HG02623 (cell line): ENCODE measurements around the gene DNAH6.

ENCODE experiments used
- ATAC-seq: cut with Tn5 transposase; IDR thresholded peaks from one replicate; pipeline ENCODE4 v1.9.1; 2021; ENCODE audit warnings: moderate library complexity; ENCODE audit not compliant: unreplicated experiment

The DNAH6 gene

GRCh38 chr2:84687498-84688149 is 171.3 kb downstream of the DNAH6 start:
- ATAC-seq: no peak

GRCh38 chr2:84690225-84690624 is 173.9 kb downstream of the DNAH6 start:
- no peak for ATAC-seq

- ATAC-seq: no peak
Measured at GRCh38 chr2:84694088-84694622, 177.9 kb downstream of the DNAH6 start.

- ATAC-seq: no peak
Measured at GRCh38 chr2:84697895-84698294, 181.6 kb downstream of the DNAH6 start.

- ATAC-seq: no peak
Measured at GRCh38 chr2:84700006-84700405, 183.7 kb downstream of the DNAH6 start.

- no peak for ATAC-seq
Measured at GRCh38 chr2:84701880-84702279, 185.6 kb downstream of the DNAH6 start.

GRCh38 chr2:84702941-84703340 is 186.6 kb downstream of the DNAH6 start:
- no peak for ATAC-seq

- no peak for ATAC-seq
Measured at GRCh38 chr2:84703831-84704230, 187.5 kb downstream of the DNAH6 start.

GRCh38 chr2:84704505-84705244 is 188.4 kb downstream of the DNAH6 start:
- no peak for ATAC-seq

- ATAC-seq: no peak
Measured at GRCh38 chr2:84705858-84706257, 189.6 kb downstream of the DNAH6 start.

- ATAC-seq: no peak
Measured at GRCh38 chr2:84708442-84708841, 192.1 kb downstream of the DNAH6 start.

GRCh38 chr2:84711651-84712050 is 195.4 kb downstream of the DNAH6 start:
- ATAC-seq: no peak

- ATAC-seq: no peak
Measured at GRCh38 chr2:84713441-84713840, 197.1 kb downstream of the DNAH6 start.

- ATAC-seq: no peak
Measured at GRCh38 chr2:84716564-84716963, 200.3 kb downstream of the DNAH6 start.

GRCh38 chr2:84717302-84717701 is 201.0 kb downstream of the DNAH6 start:
- ATAC-seq: no peak

GRCh38 chr2:84719434-84719833 is 203.1 kb downstream of the DNAH6 start:
- no peak for ATAC-seq

- no peak for ATAC-seq
Measured at GRCh38 chr2:84723831-84724230, 207.5 kb downstream of the DNAH6 start.

- ATAC-seq: no peak
Measured at GRCh38 chr2:84725717-84726116, 209.4 kb downstream of the DNAH6 start.

- ATAC-seq: no peak
Measured at GRCh38 chr2:84727315-84727714, 211.0 kb downstream of the DNAH6 start.

GRCh38 chr2:84729224-84729623 is 212.9 kb downstream of the DNAH6 start:
- ATAC-seq: no peak

GRCh38 chr2:84731185-84731584 is 214.9 kb downstream of the DNAH6 start:
- no peak for ATAC-seq
